Measurements from ENCODE around the gene DNAH14.

The DNAH14 gene

GRCh38 chr1:224900062-224900630 is 29.3 kb upstream of the DNAH14 start (continued):
- peak; percentile 82; the same call in 1 of the 2 replicates for TF ChIP-seq ZNF560 (tag by site-specific recombination; IDR thresholded peaks at IDR 0.05; ENCODE audit: borderline replicate concordance)
- no peak for TF ChIP-seq SCRT2 (tag by site-specific recombination; IDR thresholded peaks at IDR 0.05)
- no peak for TF ChIP-seq ELK4 (IDR thresholded peaks at IDR 0.05; ENCODE audit: borderline replicate concordance, low read depth, low read length)
- TF ChIP-seq PRDM1 (tag by site-specific recombination; IDR thresholded peaks at IDR 0.05), result no peak
- TF ChIP-seq ZNF544 (tag by site-specific recombination; IDR thresholded peaks at IDR 0.05), result no peak
- peak; percentile 45; the same call in 1 of the 2 replicates for TF ChIP-seq ZNF404 (tag by site-specific recombination; IDR thresholded peaks at IDR 0.05)
- no peak for TF ChIP-seq ZNF621 (tag by site-specific recombination; IDR thresholded peaks at IDR 0.05)
- peak; percentile 41; the same call in 1 of the 2 replicates for TF ChIP-seq ZNF558 (tag by site-specific recombination; IDR thresholded peaks at IDR 0.05)
- TF ChIP-seq ZNF610 (tag by site-specific recombination; IDR thresholded peaks at IDR 0.05; ENCODE audit: borderline replicate concordance), result no peak
- TF ChIP-seq ZNF132 (tag by site-specific recombination; IDR thresholded peaks at IDR 0.05; ENCODE audit: borderline replicate concordance), result no peak
- TF ChIP-seq ZBTB44 (tag by site-specific recombination; IDR thresholded peaks at IDR 0.05), result no peak
- TF ChIP-seq ZNF2 (tag by site-specific recombination; IDR thresholded peaks at IDR 0.05), result no peak
- TF ChIP-seq ZXDB (tag by site-specific recombination; IDR thresholded peaks at IDR 0.05), result peak; percentile 44; the same call in 1 of the 2 replicates
- peak; percentile 88; the same call in 1 of the 2 replicates for TF ChIP-seq ZNF394 (tag by site-specific recombination; IDR thresholded peaks at IDR 0.05; ENCODE audit: borderline replicate concordance)
- TF ChIP-seq ZNF529 (tag by site-specific recombination; IDR thresholded peaks at IDR 0.05; ENCODE audit: insufficient replicate concordance), result peak; percentile 17
- TF ChIP-seq MZF1 (tag by site-specific recombination; IDR thresholded peaks at IDR 0.05; ENCODE audit: borderline replicate concordance), result no peak; the same call in 1 of the 2 replicates
- TF ChIP-seq ZBTB1 (tag by site-specific recombination; IDR thresholded peaks at IDR 0.05), result no peak
- TF ChIP-seq SETDB1 (IDR thresholded peaks at IDR 0.05; ENCODE audit: insufficient read length, low read length), result no peak
- no peak for TF ChIP-seq ZNF341 (tag by site-specific recombination; IDR thresholded peaks at IDR 0.05; ENCODE audit: low read depth)
- no peak for TF ChIP-seq ZNF146 (tag by site-specific recombination; IDR thresholded peaks at IDR 0.05)
- TF ChIP-seq REST (tag by site-specific recombination; IDR thresholded peaks at IDR 0.05), result peak; percentile 57
- TF ChIP-seq ZNF549 (tag by site-specific recombination; IDR thresholded peaks at IDR 0.05), result no peak
- TF ChIP-seq HOXC10 (CRISPR knock-in tag; IDR thresholded peaks at IDR 0.05), result no peak
- TF ChIP-seq SP2 (tag by site-specific recombination; IDR thresholded peaks at IDR 0.05), result no peak
- 0 out of 2 replicates have a peak, but pooled peaks have one; percentile 47 for TF ChIP-seq ZNF514 (tag by site-specific recombination; IDR thresholded peaks at IDR 0.05)
- TF ChIP-seq ZNF626 (tag by site-specific recombination; IDR thresholded peaks at IDR 0.05), result no peak
- no peak for TF ChIP-seq ZNF362 (tag by site-specific recombination; IDR thresholded peaks at IDR 0.05)
- TF ChIP-seq ZNF510 (tag by site-specific recombination; IDR thresholded peaks at IDR 0.05; ENCODE audit: insufficient replicate concordance), result peak; percentile 44
- TF ChIP-seq ZNF266 (tag by site-specific recombination; IDR thresholded peaks at IDR 0.05; ENCODE audit: low read depth), result 0 out of 2 replicates have a peak, but pooled peaks have one; percentile 42
